NCI-H524 (cell line): ENCODE results near the gene SLC15A4.
"Not testable (repeated sequence)": the region's sequence is repeated elsewhere in the genome, so short reads cannot be mapped to it uniquely, and the experiment has no call there.

Source experiments
- DNase-seq, 2 experiments: peaks; one replicate each; lab custom pipeline; 2025; lab: John Stamatoyannopoulos, UW

Gene SLC15A4

DNA sequence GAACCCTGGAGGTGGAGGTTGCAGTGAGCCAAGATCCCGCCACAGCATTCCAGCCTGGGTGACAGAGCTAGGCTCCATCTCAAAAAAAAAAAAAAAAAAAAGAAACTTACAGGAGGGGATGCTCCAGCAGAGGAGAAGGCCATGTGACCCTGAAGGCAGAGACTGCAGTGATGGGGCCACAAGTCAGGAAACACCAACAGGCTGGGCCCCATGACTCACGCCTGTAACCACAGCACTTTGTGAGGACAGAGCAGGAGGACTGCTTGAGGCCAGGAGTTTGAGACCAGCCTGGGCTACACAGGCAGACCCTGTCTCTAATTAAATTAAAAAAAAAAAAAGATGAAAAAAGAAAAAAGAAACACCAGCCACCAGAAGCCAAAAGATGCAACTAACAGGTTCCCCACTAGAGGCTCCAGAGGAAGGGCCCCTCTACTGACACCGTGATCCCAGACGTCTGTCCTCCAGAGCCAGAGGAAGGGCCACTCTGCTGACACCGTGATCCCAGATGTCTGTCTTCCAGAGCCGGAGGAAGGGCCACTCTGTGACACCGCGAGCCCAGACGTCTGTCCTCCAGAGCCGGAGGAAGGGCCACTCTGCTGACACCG is 20.4 kb upstream of the SLC15A4 start:
- peak in 1 of 2 experiments; percentile 3 for DNase-seq

- no peak for DNase-seq
Measured at GRCh38 chr12:128843538-128843937, 19.8 kb upstream of the SLC15A4 start.

DNA sequence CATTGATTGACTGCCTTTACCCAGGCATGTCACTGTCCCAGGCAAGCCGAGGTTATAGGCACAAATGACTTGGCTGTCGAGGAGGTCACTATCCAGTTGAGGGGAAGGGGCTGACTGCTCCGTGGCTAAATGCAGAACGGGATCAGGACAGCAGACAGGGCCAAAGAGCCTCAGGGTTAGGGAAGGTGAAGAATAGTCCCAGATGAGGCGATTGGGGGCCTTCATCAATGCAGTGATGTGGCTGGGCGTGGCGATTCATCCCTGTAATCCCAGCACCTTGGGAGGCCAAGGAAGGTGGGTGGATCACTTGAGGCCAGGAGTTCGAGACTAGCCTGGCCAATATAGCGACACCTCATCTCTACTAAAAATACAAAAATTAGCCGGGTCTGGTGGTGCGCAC is 18.8 kb upstream of the SLC15A4 start:
- DNase-seq: no peak

DNA sequence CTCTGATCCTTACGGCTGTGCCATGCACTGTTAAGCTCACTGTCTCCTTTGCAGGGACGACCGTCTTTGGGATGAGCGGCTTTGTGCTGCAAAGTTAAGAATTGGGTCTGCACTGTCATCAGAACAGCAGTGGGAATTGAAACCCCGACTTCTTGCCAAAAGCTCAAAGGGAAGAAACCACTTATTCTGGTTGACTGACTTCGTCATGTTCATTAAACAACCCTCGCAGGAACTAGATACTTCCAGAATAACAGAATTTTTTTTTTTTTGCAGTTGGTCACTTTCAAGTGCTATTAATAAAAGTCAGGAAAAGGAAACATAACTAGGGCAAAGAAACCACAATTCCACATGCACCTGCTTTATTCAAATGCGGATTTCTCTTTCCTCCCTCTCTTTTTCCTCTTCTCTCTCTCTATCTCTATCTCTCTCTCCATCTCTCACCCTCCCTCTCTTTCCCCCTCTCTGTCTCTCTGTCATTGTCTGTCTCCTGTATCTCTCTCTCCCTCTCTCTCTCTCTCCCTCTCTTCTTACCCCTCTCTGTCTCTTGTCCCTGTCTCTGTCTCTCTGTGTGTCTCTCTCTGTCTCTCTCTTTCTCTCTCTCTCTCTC is 17.2 kb upstream of the SLC15A4 start:
- DNase-seq: no peak

DNA sequence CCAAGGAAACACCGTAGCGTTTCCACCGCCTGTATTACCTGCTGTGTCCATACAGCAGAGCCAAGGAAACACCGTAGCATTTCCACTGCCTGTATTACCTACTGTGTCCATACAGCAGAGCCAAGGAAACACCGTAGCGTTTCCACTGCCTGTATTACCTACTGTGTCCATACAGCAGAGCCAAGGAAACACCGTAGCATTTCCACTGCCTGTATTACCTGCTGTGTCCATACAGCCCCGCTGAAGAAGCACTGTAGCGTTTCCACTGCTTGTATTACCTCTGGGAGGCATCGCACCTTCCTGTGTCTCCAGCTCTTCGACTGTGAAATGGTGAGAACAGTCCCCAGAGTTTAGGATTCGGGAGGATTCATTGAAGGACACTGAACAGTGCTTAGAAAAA is 16.1 kb upstream of the SLC15A4 start:
- not testable (repeated sequence) for DNase-seq

DNA sequence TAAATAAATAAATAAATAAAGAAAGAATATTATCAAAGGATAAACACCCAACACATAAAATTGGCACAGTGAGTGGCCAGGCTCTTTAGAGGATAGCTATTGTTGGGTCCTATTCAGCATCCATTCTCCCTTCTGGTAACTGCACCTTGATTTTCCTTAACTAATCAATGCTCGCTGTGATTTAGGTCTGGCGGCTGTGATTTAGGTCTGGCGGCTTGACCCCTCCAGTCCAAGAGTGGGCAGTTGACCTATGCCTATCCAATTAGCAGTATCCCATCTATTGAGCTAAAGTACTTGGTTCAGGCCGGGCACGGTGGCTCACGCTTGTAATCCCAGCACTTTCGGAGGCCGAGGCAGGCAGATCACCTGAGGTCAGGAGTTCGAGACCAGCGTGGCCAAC is 9.7 kb upstream of the SLC15A4 start:
- no peak for DNase-seq

DNA sequence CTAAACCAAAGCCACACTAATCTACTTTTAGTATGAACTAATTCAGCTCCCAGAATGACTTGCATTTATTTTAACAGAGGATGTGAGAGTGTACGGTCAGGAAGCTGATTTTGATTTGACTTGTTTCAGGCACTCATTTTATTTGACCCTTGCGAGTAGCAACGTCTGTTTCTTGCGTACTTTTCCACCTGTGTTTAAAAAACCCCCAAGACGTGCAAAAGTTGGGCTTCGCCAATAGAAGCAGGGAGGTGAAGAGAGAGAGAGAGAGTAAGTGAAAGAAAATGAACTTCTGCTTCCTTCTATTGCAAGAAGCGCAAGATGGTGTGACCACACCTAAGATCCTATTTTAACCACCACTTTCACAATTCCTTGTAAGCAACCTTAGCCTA is 6.7 kb upstream of the SLC15A4 start:
- no peak for DNase-seq

DNA sequence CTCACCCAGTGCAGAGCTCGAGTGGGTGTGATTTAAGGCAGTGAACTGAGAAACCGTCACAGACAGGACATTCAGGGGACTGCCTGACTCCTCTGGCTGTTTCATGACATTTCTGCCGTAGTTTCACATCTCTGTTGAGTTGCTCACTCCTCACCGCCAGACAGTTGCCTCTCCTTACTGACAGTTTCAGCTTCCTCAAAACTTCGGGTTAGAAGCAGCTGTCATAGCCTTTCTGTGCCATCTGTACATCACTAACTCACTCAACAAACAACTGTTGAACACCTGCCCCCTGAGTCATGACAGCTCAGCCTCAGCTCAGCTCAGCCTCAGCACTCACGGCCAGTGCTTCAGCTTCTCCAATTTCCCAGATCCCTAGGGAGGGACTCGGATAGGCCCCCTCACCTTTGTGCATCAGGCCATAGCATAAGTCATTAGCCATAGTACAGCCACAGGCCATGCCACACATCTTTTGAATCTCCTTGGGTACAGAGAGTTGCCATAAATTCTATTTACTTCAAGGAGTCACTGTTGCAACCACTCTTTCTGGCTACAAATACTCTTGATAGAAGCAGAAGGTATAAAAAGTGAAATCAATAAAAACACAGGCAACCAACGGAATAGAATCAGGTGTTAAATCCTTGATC is 6.2 kb upstream of the SLC15A4 start:
- DNase-seq: peak in 1 of 2 experiments; percentile 63

GRCh38 chr12:128827724-128828123 is 4.0 kb upstream of the SLC15A4 start:
- no peak for DNase-seq

- DNase-seq: peak in 1 of 2 experiments; percentile 27
Measured at GRCh38 chr12:128825835-128826234, 2.1 kb upstream of the SLC15A4 start.

GRCh38 chr12:128823216-128823915 is 392 bp downstream of the SLC15A4 start:
- DNase-seq: peak in 1 of 2 experiments; percentile 24

DNA sequence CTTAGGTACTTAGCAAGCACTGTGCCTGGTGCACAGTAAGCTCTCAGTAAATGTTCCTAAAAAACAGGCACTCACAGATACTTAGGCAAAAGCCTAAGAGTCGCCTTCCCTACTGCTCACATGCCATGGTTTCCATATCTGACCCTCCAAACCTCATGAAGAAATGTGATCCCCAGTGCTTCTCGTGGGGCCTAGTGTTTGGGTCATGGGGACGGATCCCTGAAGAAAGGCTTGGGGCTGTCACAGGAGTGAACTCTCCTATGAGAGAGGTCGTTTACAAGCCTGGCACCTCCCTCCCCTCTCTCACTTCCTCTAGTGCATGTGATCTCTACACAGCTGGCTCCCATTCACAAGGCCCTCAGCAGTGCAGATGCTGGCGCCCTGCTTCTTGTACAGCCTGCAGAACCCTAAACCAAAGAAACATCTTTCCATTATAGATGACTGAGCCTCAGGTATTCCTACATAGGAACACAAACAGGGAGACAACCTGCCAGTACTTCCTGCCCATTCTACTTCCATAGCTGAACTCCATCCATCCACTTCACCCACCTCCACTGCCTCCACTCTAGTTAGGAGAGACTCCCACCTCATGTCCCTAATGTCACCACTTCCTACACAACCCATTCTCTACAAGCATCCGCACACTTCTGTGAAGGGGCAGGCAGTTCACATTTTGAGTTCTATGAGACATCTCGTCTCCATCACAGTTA is 2.9 kb downstream of the SLC15A4 start:
- DNase-seq: no peak

GRCh38 chr12:128820253-128820652 is 3.5 kb downstream of the SLC15A4 start:
- DNase-seq: no peak

DNA sequence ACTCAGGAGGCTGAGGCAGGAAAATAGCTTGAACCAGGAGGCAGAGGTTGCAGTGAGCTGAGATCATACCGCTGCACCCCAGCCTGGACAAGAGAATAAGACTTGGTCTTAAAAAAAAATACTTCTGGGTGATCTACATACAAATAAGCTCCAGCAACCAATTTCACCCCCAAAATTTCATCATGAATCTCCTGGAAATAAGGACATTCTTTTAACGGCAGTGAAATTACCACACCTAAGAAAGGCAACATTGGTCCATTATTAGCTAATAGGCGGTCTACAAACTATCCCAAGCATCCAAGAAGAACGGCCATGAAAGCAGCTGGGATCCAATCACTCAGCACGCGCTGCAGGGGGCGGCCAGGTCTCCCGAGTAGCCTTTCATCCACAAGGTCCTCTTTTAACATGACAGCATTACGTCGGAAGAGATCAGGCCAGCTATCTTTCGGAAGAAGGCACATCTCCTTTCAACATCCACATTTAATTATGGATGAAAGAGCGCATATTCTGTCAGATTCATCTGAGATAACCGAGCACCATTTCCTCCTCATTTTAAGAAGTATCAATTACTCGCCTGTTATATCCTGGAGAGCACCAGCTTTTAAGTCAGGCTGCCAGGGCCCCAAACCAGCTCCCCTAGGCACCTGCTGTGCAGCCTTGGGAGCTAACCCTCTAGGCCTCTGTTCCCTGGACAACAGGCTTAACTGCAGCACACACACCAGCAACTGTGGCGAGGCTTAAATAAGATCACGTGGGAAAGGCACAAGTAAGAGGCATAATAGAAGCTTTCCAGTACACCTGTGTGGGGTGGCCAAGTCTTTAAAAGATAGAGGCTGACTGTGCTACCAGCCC is 4.2 kb downstream of the SLC15A4 start:
- peak in 1 of 2 experiments; percentile 6 for DNase-seq

DNA sequence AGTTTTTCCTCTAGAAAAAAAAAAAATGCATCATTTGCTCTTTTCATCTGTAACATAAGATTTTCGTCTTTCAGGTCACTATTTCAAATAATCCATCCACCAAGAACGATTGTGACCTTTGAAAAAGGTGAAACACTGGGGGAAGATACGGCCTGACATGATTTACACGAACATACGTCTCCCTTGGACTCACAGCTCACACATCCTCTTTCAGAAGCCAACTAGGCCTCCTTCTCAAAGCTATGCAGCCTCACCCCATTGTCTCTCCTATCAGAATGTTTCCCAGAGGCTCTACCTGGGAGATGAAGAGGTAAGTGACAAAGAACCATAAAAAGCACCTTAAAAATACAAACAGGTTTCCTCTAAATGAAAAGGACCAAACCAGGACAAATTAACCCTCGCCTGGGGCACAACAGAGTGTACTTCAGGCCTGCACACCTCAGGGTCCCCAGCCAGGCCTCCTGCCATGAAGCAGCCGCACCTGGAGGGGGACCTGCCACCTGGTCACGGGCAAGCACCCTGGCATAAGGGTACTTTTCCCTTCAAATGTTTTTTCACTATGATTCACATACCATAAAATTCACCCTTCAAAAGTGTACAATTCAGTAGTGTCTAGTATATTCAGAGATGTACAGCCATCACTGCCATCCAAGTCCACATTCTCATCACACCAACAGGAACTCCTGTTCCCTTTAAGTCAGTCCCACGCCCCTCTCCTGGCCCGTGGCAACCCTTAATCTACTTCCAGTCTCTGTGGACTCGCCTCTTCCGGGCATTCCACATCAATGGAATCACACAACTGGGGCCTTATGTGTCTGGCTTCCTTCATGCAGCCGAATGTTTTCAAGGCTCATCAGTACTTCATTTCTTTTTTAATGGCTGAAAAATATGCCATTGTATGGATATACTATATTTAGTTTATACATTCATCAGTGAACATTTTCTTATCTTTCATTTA is 5.4 kb downstream of the SLC15A4 start:
- DNase-seq: no peak

- DNase-seq: no peak
Measured at GRCh38 chr12:128817111-128818015, 6.4 kb downstream of the SLC15A4 start.

DNA sequence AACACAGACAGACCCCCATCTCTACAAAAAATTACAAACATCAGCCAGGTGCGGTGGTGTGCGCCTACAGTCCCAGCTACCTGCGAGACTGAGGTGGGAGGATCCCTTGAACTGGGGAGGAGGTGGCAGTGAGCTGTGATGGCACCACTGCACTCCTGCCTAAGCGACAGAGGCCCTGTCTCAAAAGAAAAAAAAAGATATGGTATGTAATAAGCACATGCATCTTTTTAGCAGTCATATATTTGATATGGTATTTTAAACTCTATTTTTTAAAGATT is 7.2 kb downstream of the SLC15A4 start:
- no peak for DNase-seq

DNA sequence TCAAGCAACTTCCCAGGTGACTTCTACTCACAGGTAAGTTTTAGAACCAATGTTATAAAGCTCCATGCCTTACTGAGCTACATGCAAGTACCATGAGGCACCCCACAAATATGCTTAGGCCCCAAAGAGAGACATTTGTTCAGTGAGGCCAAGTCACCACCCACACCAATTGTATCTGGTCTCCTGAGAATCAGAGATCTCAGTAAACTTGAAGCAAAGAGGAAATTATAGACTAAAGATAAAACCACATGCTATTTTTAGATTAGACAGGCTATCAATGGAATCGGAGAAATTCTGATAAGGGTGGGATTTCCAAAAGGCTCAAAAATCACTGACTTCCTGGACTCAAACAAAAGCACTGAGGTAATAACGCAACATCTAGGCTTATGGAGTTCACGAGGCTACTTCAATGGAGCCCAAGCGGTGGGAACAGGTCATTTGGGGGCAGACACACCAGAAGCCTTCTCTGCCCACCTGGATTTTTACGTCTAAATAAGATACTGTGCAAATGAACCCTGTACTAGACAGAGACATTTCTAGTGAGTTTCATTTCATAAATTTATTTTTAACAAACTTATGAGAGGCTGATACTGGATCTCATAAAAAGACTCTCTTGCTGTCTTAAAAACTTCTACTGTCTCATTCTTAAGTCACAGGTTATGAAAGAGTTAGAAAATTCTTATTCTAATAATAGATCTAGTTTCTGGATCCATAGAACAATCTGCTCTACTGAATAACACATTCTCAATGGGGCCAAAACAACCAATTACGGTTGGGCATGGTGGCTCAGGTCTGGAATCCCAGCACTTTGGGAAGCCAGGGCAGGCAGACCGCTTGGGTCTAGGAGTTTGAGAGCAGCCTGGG is 7.7 kb downstream of the SLC15A4 start:
- no peak for DNase-seq
